ENCODE data around the gene RAB38. TPM values are rescaled to one million over a fixed set of nuclear protein-coding genes. Genes with fewer than 3 reads are reported as not detected.

The RAB38 gene
- total RNA-seq, 1 experiment from 2014 or later, result 13.3 TPM

- no peak for TF ChIP-seq ESRRA (CRISPR knock-in tag; IDR thresholded peaks at IDR 0.05; ENCODE audit: borderline replicate concordance)
- TF ChIP-seq, protein P1, sequence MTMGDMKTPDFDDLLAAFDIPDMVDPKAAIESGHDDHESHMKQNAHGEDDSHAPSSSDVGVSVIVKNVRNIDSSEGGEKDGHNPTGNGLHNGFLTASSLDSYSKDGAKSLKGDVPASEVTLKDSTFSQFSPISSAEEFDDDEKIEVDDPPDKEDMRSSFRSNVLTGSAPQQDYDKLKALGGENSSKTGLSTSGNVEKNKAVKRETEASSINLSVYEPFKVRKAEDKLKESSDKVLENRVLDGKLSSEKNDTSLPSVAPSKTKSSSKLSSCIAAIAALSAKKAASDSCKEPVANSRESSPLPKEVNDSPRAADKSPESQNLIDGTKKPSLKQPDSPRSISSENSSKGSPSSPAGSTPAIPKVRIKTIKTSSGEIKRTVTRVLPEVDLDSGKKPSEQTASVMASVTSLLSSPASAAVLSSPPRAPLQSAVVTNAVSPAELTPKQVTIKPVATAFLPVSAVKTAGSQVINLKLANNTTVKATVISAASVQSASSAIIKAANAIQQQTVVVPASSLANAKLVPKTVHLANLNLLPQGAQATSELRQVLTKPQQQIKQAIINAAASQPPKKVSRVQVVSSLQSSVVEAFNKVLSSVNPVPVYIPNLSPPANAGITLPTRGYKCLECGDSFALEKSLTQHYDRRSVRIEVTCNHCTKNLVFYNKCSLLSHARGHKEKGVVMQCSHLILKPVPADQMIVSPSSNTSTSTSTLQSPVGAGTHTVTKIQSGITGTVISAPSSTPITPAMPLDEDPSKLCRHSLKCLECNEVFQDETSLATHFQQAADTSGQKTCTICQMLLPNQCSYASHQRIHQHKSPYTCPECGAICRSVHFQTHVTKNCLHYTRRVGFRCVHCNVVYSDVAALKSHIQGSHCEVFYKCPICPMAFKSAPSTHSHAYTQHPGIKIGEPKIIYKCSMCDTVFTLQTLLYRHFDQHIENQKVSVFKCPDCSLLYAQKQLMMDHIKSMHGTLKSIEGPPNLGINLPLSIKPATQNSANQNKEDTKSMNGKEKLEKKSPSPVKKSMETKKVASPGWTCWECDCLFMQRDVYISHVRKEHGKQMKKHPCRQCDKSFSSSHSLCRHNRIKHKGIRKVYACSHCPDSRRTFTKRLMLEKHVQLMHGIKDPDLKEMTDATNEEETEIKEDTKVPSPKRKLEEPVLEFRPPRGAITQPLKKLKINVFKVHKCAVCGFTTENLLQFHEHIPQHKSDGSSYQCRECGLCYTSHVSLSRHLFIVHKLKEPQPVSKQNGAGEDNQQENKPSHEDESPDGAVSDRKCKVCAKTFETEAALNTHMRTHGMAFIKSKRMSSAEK (CRISPR knock-in tag; IDR thresholded peaks at IDR 0.05; ENCODE audit: borderline replicate concordance), result no peak
- TF ChIP-seq CBFB (CRISPR knock-in tag; IDR thresholded peaks at IDR 0.05; ENCODE audit: low read depth), result no peak
- TF ChIP-seq HMGXB4 (CRISPR knock-in tag; IDR thresholded peaks at IDR 0.05), result no peak
- TF ChIP-seq ZNF423 (CRISPR knock-in tag; IDR thresholded peaks at IDR 0.05), result peak; percentile 10; the same call in 1 of the 2 replicates
- TF ChIP-seq SMAD3 (CRISPR knock-in tag; IDR thresholded peaks at IDR 0.05; ENCODE audit: borderline replicate concordance), result peak; percentile 49; the same call in 1 of the 2 replicates
- TF ChIP-seq GTF2I (CRISPR knock-in tag; conservative IDR thresholded peaks at IDR 0.05), result no peak
- TF ChIP-seq, protein P2, sequence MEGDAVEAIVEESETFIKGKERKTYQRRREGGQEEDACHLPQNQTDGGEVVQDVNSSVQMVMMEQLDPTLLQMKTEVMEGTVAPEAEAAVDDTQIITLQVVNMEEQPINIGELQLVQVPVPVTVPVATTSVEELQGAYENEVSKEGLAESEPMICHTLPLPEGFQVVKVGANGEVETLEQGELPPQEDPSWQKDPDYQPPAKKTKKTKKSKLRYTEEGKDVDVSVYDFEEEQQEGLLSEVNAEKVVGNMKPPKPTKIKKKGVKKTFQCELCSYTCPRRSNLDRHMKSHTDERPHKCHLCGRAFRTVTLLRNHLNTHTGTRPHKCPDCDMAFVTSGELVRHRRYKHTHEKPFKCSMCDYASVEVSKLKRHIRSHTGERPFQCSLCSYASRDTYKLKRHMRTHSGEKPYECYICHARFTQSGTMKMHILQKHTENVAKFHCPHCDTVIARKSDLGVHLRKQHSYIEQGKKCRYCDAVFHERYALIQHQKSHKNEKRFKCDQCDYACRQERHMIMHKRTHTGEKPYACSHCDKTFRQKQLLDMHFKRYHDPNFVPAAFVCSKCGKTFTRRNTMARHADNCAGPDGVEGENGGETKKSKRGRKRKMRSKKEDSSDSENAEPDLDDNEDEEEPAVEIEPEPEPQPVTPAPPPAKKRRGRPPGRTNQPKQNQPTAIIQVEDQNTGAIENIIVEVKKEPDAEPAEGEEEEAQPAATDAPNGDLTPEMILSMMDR (IDR thresholded peaks at IDR 0.05), result peak; percentile 59; the same call in 1 of the 2 replicates
- no peak for TF ChIP-seq FOXJ3 (CRISPR knock-in tag; IDR thresholded peaks at IDR 0.05; ENCODE audit: borderline replicate concordance)
These were observed 71.7 kb downstream of the RAB38 start (continued) for GRCh38 chr11:88103337-88104206.

- peaks cover 11% of the 10 kb centered on the region for H3K4me1 Mint-ChIP-seq
- ChIA-PET POLR2A (no interaction called here), CTCF (interaction anchor here (0.8 to 2.1 kb wide), 3 partner anchors 86 to 719 kb away, joined by 3 to 12 read pairs (median 8); no protein-coding TSS in a partner anchor)
- DNase-seq (ENCODE audit: low spot score) (no peak), ATAC-seq (no peak)
- H3K36me3 Mint-ChIP-seq, result peaks cover under 1% of the 10 kb centered on the region; the same call in 1 of the 2 replicates
- no peak overlapping the region for H3K27ac Mint-ChIP-seq
- TF ChIP-seq TEAD1 (CRISPR knock-in tag; IDR thresholded peaks at IDR 0.05) (no peak), MAX (CRISPR knock-in tag; IDR thresholded peaks at IDR 0.05) (no peak), ATF1 (CRISPR knock-in tag; IDR thresholded peaks at IDR 0.05) (no peak), ZNF317 (CRISPR knock-in tag; IDR thresholded peaks at IDR 0.05; ENCODE audit: borderline replicate concordance, low read depth) (no peak), NR3C1 (CRISPR knock-in tag; conservative IDR thresholded peaks at IDR 0.05; ENCODE audit: low read depth) (no peak), ESRRA (CRISPR knock-in tag; IDR thresholded peaks at IDR 0.05; ENCODE audit: borderline replicate concordance) (no peak), TEAD4 (CRISPR knock-in tag; IDR thresholded peaks at IDR 0.05) (no peak), ZNF121 (CRISPR knock-in tag; IDR thresholded peaks at IDR 0.05) (no peak), MLX (CRISPR knock-in tag; IDR thresholded peaks at IDR 0.05) (no peak), ZNF425 (CRISPR knock-in tag; conservative IDR thresholded peaks at IDR 0.05) (no peak), KAT7 (CRISPR knock-in tag; IDR thresholded peaks at IDR 0.05; ENCODE audit: borderline replicate concordance) (no peak), HMGXB4 (CRISPR knock-in tag; IDR thresholded peaks at IDR 0.05) (no peak)
- H3K27me3 Mint-ChIP-seq (ENCODE audit: low read depth), result no peaks in the 10 kb centered on the region
- peaks cover 1% of the 10 kb centered on the region; the same call in 1 of the 2 replicates for H3K9me3 Mint-ChIP-seq
- H3K4me3 Mint-ChIP-seq, result no peak overlapping the region
These were observed 72.7 kb downstream of the RAB38 start for GRCh38 chr11:88102598-88102934.

Data from WTC11 (cell line).